GM18909 (cell line): ENCODE results near the gene SKAP1.

Experiments used
- ATAC-seq: cut with Tn5 transposase; IDR thresholded peaks from one replicate; pipeline ENCODE4 v1.9.1; 2021; ENCODE audit warnings: mild to moderate bottlenecking; ENCODE audit not compliant: unreplicated experiment, poor library complexity

The SKAP1 gene

DNA sequence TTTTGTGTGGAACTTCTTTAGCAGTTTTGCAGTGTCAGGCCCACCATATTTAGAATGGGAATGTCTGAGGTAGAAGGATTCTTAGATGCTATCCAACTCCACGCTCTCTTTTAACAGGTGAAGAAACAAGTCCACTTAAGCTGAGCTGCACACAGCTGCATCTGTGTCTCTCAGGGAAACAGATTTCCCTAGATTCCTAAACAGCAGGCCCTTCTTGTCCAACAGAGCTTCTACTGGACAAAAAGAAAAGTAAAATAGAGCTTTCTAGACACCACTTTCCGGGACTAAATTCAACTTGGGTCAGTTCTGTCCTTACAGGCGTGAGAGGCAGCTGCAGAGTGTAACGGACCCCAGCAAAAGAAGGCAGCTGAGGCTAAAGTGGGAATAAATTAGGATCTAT, 270.8 kb downstream of the SKAP1 start:
- ATAC-seq: no peak

DNA sequence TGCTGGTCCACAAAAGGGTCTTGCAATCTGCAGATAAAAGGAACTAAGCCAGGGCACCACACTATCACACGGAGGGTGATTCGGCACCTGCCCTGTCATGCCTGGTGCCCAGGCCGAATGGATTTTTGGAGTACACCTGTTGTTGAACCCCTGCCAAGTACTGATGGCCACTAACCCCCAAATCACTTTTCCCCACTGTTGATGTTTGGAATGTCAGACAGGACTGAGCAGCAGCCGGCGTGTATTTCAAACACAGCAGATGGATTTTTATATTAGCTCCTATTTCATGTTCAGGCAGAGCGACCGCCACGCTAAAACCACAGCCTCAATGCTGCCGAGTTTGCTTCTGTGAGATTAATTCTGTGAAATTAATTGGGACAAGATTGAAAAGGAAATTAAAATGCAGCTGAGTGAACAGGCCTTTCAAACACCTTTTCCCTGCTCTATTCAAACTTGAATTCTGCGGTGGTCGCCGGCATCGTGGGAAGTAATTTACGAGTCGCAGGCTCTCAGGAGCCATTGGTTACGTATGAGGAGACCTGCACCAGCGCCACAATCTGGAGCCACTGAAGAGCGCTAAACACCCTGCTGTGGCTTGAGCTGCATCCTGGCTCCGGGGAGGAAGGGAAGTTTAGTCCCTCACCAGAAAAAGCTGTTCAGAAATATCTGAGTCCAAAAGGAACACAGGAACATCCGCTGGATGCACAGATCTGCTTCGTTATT, 274.0 kb downstream of the SKAP1 start:
- no peak for ATAC-seq

DNA sequence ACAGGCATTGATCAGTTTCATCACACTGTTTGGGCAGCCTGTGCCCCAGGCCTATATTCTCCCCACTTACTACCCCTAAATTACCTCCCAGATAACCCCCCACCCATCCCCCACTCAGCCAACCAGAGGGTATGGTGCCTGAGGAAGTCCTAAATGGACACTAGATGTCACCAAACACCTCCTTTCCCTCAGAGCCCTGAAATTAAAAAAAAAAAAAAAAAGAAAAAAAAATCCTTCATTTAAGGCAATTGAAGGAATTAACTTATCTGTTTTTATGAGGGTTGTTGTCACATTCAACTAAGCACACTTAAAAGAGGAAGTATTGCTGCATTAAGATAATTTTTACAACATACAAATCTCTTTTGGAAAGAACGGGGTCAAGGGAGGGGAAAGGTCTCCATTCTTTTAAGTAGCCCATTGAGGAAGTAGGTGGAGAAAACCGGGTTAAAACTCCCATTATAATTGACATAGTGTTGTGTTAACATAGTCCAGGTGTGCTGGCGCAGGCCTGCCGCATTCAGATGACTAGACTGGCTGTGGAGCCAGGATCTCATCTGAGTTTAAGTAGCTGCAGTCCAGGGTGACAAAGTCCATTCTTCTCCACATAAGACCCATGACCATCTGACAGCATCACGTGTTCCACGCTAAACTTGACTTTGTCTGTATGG, 276.2 kb downstream of the SKAP1 start:
- ATAC-seq: no peak

DNA sequence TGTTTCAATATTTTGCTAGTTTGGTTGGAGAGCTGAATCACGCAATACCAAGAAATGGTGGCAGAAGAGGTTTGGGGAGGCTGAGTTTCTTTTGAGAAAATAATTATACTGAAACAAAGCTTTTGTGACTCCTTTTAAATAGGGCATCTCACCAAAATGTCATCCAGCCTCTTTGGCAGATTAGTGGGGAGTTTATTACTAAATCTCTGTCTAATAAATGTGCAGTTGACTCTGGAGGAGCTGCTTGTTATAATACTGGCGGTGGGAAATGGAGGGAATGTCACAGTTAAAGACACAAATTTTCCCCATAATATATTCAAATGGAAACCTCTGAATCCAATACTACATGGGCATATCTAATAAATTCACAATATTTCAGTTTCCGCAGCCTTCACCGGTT, 277.7 kb downstream of the SKAP1 start:
- no peak for ATAC-seq

DNA sequence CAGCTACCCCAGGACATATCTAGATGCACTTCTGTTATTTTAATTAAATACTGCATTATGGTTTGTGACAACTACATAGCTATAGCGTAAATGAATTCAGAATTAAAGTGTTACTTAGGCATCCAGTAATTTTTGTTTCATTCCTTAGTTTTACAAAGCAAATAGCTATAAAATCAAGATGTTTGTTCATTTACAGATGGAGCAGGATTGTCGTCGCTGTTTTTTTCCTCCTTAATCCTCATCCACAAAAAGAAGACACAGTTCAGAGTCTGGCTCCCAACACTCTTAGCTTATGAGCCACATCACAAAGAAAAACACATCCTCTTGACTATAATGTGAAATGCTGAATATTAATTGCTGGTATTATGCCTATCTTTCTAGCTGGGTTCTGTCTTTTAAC, 278.8 kb downstream of the SKAP1 start:
- no peak for ATAC-seq

DNA sequence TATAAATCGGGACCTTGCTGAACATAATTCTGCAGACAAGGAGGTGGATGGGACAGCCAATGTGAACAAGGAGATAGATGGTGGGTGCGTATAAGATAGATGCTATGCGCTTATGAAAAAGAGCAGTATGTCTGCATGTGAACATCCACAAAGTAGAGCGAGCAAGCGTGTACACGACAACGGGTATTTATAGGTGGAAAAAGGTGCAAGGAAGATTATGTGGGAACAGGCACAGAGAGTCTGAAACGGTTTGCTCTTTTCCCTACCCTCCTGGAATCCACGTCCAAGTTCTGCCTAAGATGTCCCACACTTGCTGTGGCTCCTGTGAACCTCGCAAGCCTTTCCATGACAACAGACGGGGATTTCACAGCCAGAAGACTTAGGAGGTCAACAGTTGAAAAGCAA, 279.4 kb downstream of the SKAP1 start:
- ATAC-seq: no peak

DNA sequence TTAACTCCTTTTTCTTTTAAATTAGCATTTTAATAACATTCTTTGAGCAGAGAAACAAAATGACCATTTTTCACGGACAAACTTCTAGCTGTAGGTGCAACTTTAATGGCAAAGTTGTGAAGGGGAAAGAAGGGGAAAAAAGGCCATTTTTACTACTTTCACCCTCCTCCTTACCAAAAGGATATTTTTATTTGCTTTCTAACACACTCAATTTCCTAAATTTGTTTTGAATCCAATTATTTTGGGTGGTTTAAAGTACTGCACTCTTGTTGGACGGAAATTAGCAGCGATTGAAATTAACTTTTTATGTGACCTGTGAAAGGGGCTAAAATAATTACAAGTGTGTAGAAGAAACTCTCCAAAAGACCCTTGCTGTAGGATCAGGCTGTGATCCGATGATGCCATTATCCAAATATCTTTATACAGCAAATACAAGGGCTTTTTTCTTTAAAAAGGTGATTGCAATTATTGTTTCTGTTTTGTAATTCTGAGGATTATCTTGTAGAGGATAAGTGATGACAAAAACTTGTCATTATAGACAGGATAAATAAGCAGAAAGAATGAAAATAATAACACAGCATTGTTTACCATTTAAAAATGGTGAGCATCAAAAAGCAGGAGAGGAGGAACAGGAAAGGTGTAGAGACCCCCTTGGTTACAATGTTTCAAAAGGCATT, 280.1 kb downstream of the SKAP1 start:
- no peak for ATAC-seq

DNA sequence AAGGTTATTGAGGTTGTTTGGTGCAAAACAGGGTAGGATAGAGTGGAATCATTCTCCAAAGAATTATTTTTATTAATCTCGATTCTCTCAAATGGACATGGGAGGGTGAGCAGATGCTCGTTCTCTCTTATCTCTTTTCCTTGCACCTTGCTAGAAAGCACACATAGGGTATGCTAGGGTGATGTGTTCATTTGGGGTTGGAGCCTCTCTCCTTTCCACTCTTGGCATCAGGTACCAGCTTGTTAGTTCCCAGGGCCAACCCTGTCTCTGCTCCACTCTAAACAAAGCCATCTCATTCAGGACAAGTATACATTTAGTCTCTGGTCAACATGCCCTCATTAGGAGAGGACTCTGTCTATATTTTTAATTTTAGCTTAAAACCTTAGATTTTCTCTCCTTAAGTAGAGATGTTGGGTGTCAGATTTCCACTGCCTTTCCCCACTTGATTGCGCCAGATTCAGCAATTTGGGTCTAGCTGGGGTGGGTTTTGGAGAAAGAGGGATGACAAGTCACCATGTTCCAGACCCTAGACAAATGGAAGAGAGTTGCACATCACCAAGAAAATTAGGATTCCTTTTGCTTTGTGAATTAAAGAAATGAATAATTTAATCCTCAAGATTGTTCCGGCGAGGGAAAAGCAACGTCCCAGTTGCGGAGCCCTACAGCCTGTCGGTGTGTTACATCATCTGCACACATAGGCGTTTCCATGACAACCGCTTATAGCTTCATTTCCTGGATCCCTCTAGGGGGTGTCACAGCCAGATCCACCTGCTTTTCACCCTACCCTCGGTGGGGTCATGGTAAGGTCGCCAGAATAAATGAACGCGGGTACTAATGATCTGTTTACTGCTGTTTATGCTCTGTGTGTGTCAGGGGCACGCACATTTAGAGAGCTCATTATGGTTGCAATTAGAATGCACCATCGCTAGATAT, 280.9 kb downstream of the SKAP1 start:
- no peak for ATAC-seq

- ATAC-seq: no peak
Measured at GRCh38 chr17:48148029-48148770, 281.8 kb downstream of the SKAP1 start.

- ATAC-seq: no peak
Measured at GRCh38 chr17:48144976-48145798, 284.8 kb downstream of the SKAP1 start.

GRCh38 chr17:48144231-48144630, 285.8 kb downstream of the SKAP1 start:
- no peak for ATAC-seq

DNA sequence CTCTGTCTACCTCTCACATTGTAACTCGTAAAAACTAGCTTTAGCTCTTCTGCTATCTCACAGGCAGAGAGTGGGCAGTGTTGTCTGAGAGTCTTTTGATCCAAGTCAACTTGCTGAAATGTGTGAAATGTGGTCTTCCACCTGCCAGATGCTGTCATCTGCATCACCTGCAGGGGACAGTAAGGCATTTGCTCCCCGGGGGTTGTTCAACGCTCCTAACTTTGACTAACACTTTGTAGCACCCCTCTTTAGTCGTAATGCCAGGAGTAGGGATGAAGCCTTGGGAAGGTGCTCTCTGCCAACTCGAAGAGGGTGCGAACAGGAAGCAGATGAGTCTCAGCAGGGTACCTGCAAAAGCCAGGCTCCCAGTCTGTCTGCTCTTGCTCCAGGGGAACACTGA, 286.4 kb downstream of the SKAP1 start:
- ATAC-seq: no peak

DNA sequence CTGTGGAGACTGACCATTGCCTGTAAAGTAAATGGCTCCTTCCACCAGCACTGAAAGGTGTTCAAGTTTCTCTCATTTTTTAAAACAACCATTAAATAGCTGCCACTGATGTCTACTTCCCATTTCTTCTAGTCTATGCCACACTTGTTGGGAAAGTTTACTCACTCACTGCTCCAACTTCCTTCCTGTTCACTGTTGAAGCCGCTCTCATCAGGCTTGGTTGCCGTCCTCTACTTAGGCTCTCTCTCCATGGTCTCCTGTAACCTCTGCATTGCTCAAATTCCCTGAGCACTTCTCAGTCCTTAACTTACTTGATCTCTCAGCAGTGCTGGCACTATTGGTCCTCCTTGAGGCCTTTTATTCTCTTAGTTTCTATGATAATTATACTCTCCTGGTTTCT, 290.1 kb downstream of the SKAP1 start:
- no peak for ATAC-seq

DNA sequence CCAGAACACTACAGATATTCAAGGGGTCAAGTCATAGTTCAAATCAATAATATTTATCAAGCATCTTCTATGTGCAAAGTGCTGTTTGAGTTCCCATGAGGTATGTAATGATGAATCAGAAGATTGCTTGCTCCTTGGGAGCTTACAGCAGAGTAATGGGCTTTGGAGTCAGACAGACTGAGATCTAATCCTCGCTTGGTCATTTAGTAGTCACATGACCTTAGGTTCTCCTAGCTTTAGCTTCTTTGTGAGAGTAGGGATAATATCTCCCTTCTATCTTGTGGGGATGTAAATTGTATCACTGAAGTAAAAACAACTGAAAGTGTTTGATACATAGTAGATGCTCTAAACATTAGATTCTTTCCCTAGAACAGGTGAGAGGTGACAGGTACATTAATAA, 292.4 kb downstream of the SKAP1 start:
- ATAC-seq: no peak

GRCh38 chr17:48134912-48135480, 295.0 kb downstream of the SKAP1 start:
- no peak for ATAC-seq

- ATAC-seq: no peak
Measured at GRCh38 chr17:48132385-48132784, 297.6 kb downstream of the SKAP1 start.

GRCh38 chr17:48131216-48131824, 298.7 kb downstream of the SKAP1 start:
- no peak for ATAC-seq

DNA sequence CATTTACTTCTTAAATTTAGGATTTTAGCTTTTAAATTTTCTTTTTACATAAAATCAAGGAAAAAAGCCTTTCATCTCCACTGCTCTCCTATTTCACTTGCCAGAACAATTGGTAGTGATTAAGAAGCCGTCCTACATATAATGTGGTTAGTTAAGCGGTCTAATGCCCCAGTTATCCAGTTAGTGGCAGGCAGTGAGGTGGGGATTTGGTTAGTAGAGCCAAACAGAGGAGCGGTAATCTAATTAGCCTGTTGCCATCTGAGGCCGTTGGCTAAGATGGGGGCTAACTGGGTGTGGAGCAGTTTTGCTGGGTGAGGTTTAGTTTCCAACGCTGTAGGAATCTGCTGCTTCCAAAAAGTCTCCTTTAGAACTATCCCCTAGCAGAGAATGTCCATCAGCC, 300.0 kb downstream of the SKAP1 start:
- ATAC-seq: no peak
